H9 (cell line): ENCODE results near the gene ATF2. TPM values are rescaled to one million over a fixed set of nuclear protein-coding genes. Genes with fewer than 3 reads are reported as not detected.

ENCODE experiments used
- DNase-seq: peaks from one replicate; pipeline ENCODE4 v3.0.0-alpha.2; 2017
- H2AFZ ChIP-seq: one replicate; pipeline ENCODE4 v1.6.1; 2013; ENCODE audit warnings: mild to moderate bottlenecking, low read length, control low read depth, moderate library complexity
- H2AK5ac ChIP-seq: 2 replicates; pipeline ENCODE4 v1.6.1; 2013; ENCODE audit warnings: low read length, control low read depth, mixed read lengths; ENCODE audit not compliant: insufficient read length
- H2BK120ac ChIP-seq: one replicate; pipeline ENCODE4 v1.6.1; 2013; ENCODE audit warnings: low read depth, mild to moderate bottlenecking, low read length, control low read depth, inconsistent platforms; ENCODE audit not compliant: poor library complexity, severe bottlenecking
- H2BK12ac ChIP-seq: 2 replicates; pipeline ENCODE4 v1.6.1; 2013; ENCODE audit warnings: low read length, control low read depth, mixed read lengths, low read depth; ENCODE audit not compliant: insufficient read length
- H2BK15ac ChIP-seq: 2 replicates; pipeline ENCODE4 v1.6.1; 2013; ENCODE audit warnings: low read depth, low read length, control low read depth
- H2BK20ac ChIP-seq: one replicate; pipeline ENCODE4 v1.6.1; 2013; ENCODE audit warnings: low read depth, mild to moderate bottlenecking, low read length, control low read depth, inconsistent platforms; ENCODE audit not compliant: poor library complexity, severe bottlenecking
- H2BK5ac ChIP-seq: 2 replicates; pipeline ENCODE4 v1.6.1; 2013; ENCODE audit warnings: low read length, control low read depth, mixed read lengths; ENCODE audit not compliant: insufficient read length
- H3K14ac ChIP-seq: 2 replicates; pipeline ENCODE4 v1.6.1; 2013; ENCODE audit warnings: low read length, control low read depth; ENCODE audit not compliant: insufficient read depth
- H3K18ac ChIP-seq: 2 replicates; pipeline ENCODE4 v1.6.1; 2013; ENCODE audit warnings: low read depth, mild to moderate bottlenecking, mixed read lengths, low read length, control low read depth; ENCODE audit not compliant: insufficient read length
- H3K23ac ChIP-seq: 2 replicates; pipeline ENCODE4 v1.6.1; 2013; ENCODE audit warnings: low read length, control low read depth, mixed read lengths, low read depth; ENCODE audit not compliant: insufficient read length
- H3K23me2 ChIP-seq: 2 replicates; pipeline ENCODE4 v1.6.1; 2013; ENCODE audit warnings: low read depth, mild to moderate bottlenecking, mixed read lengths, low read length, control low read depth; ENCODE audit not compliant: insufficient read length, poor library complexity, severe bottlenecking
- H3K27ac ChIP-seq: 2 replicates; pipeline ENCODE4 v1.5.1; 2013; ENCODE audit warnings: low read length, control low read depth, mixed read lengths, low read depth; ENCODE audit not compliant: insufficient read length
- H3K27me3 ChIP-seq: 2 replicates; pipeline ENCODE4 v1.6.1; 2013; ENCODE audit warnings: low read length, control low read depth, inconsistent platforms; ENCODE audit not compliant: insufficient read depth
- H3K4ac ChIP-seq: 2 replicates; pipeline ENCODE4 v1.6.1; 2013; ENCODE audit warnings: low read depth, mild to moderate bottlenecking, control low read depth, inconsistent platforms, low read length, moderate library complexity
- H3K4me1 ChIP-seq: 2 replicates; pipeline ENCODE4 v1.6.1; 2013; ENCODE audit warnings: low read length, control low read depth, inconsistent platforms; ENCODE audit not compliant: insufficient read depth
- H3K4me2 ChIP-seq: 2 replicates; pipeline ENCODE4 v1.6.1; 2013; ENCODE audit warnings: low read length, control low read depth, mixed read lengths; ENCODE audit not compliant: insufficient read length, insufficient read depth
- H3K56ac ChIP-seq: 2 replicates; pipeline ENCODE4 v1.6.1; 2013; ENCODE audit warnings: low read depth, mild to moderate bottlenecking, mixed read lengths, low read length, control low read depth; ENCODE audit not compliant: insufficient read length
- H3K79me1 ChIP-seq: 2 replicates; pipeline ENCODE4 v1.6.1; 2013; ENCODE audit warnings: low read depth, mild to moderate bottlenecking, moderate library complexity, low read length, control low read depth, inconsistent platforms; ENCODE audit not compliant: insufficient read depth, poor library complexity, severe bottlenecking
- H3K79me2 ChIP-seq: 2 replicates; pipeline ENCODE4 v1.6.1; 2013; ENCODE audit warnings: low read length, control low read depth, inconsistent platforms; ENCODE audit not compliant: insufficient read depth
- H3K9ac ChIP-seq: 2 replicates; pipeline ENCODE4 v1.6.1; 2013; ENCODE audit warnings: low read length, control low read depth, mixed read lengths; ENCODE audit not compliant: insufficient read length; ENCODE audit errors: extremely low read depth
- H3K9me3 ChIP-seq: one replicate; pipeline ENCODE4 v1.6.1; 2013; ENCODE audit warnings: low read depth, low read length, inconsistent platforms; ENCODE audit not compliant: control insufficient read depth
- H3T11ph ChIP-seq: one replicate; pipeline ENCODE4 v1.6.1; 2013; ENCODE audit warnings: mild to moderate bottlenecking, low read length, control low read depth, inconsistent platforms
- H4K20me1 ChIP-seq: one replicate; pipeline ENCODE4 v1.6.1; 2013; ENCODE audit not compliant: control insufficient read depth, insufficient read length, insufficient read depth
- H4K5ac ChIP-seq: 2 replicates; pipeline ENCODE4 v1.6.1; 2013; ENCODE audit warnings: low read depth, mild to moderate bottlenecking, mixed read lengths, low read length, control low read depth; ENCODE audit not compliant: insufficient read length
- H4K8ac ChIP-seq: replicated peaks from 2 replicates; pipeline ENCODE4 v1.6.1; 2013; ENCODE audit warnings: low read length, control low read depth, mixed read lengths, low read depth; ENCODE audit not compliant: insufficient read length
- H4K91ac ChIP-seq: 2 replicates; pipeline ENCODE4 v1.6.1; 2013; ENCODE audit warnings: low read depth, mild to moderate bottlenecking, moderate library complexity, mixed read lengths, low read length, control low read depth; ENCODE audit not compliant: insufficient read length
- H3K27ac Mint-ChIP-seq, 3 experiments: 2 replicates in 2 of 3; 3 replicates in 1 of 3; pipeline ENCODE4 v1.8.0; 2020 to 2021; ENCODE audit warnings: mixed read lengths in 3 of 3, mild to moderate bottlenecking in 1 of 3, moderate library complexity in 1 of 3
- H3K27me3 Mint-ChIP-seq: 2 replicates; pipeline ENCODE4 v1.8.0; 2021; ENCODE audit warnings: low read depth, mild to moderate bottlenecking, moderate library complexity, mixed read lengths
- H3K36me3 Mint-ChIP-seq, 3 experiments: 2 replicates in 2 of 3; 3 replicates in 1 of 3; pipeline ENCODE4 v1.8.0; 2020 to 2021; ENCODE audit warnings: low read depth in 3 of 3, mixed read lengths in 3 of 3; ENCODE audit not compliant: insufficient read depth in 1 of 3
- H3K4me1 Mint-ChIP-seq, 2 experiments: 2 replicates each; pipeline ENCODE4 v1.8.0; 2020; ENCODE audit warnings: mixed read lengths in 2 of 2
- H3K4me3 Mint-ChIP-seq, 2 experiments: 2 replicates in 1 of 2; 3 replicates in 1 of 2; pipeline ENCODE4 v1.8.0; 2020 to 2021; ENCODE audit warnings: mild to moderate bottlenecking in 2 of 2, mixed read lengths in 2 of 2, moderate library complexity in 1 of 2
- H3K9me3 Mint-ChIP-seq, 2 experiments: 2 replicates in 1 of 2; 3 replicates in 1 of 2; pipeline ENCODE4 v1.8.0; 2020; ENCODE audit warnings: mild to moderate bottlenecking in 2 of 2, mixed read lengths in 2 of 2, moderate library complexity in 1 of 2
- CTCF ChIP-seq: fragments of 200-600 bp; sonication (generic); conservative IDR thresholded peaks from 3 replicates; pipeline ENCODE4 v1.8.0; 2021; ENCODE audit warnings: antibody characterized with exemption, mild to moderate bottlenecking
- WGBS: extraction: QIAGEN DNeasy Blood & Tissue Kit; methylation state at CpG from one replicate; pipeline ENCODE4 v1.1.7; 2013; ENCODE audit warnings: missing lambda C conversion rate, low lambda C conversion rate, mixed read lengths; ENCODE audit not compliant: insufficient read length; ENCODE audit errors: extremely low coverage; 5-methylcytosine and 5-hydroxymethylcytosine counted together
- total RNA-seq: library from RNA; stranded (reverse); gene quantifications from 2 replicates; pipeline ENCODE4 v1.2.1, GENCODE V29; 2021

ATF2 gene
- total RNA-seq, 1 experiment from 2014 or later = 40.9 TPM

- no peak overlapping the region for H3T11ph ChIP-seq
- H4K20me1 ChIP-seq = no peaks in the 10 kb centered on the region
- H3K23me2 ChIP-seq = no peaks in the 10 kb centered on the region
- no peak overlapping the region for H3K4me2 ChIP-seq
- TF ChIP-seq CTCF = no peak
- H3K27ac Mint-ChIP-seq = no peak overlapping the region
- H3K27me3 ChIP-seq = no peaks in the 10 kb centered on the region
- H2BK120ac ChIP-seq = no peak overlapping the region
- H3K23ac ChIP-seq = no peak overlapping the region
- H2BK5ac ChIP-seq = no peak overlapping the region
- no peak overlapping the region for H3K9ac ChIP-seq
- no peak overlapping the region for H2BK15ac ChIP-seq
- H2BK20ac ChIP-seq = no peak overlapping the region
- H3K4me1 ChIP-seq = no peaks in the 10 kb centered on the region
- H3K4me1 Mint-ChIP-seq = peaks cover 0 to 3% of the 10 kb centered on the region in 2 experiments; a peak in 2 of 4 replicates
- no peak overlapping the region for H3K27ac ChIP-seq
- H3K27me3 Mint-ChIP-seq = no peaks in the 10 kb centered on the region
- H3K18ac ChIP-seq = no peak overlapping the region
- H3K4ac ChIP-seq = no peak overlapping the region
- H3K56ac ChIP-seq = no peak overlapping the region
- H2AFZ ChIP-seq = no peak overlapping the region
- no peak overlapping the region for H2AK5ac ChIP-seq
- H2BK12ac ChIP-seq = no peak overlapping the region
- H3K36me3 Mint-ChIP-seq = peaks cover 13 to 46% (median 42%) of the 10 kb centered on the region in 3 experiments
- no peaks in the 10 kb centered on the region for H3K79me1 ChIP-seq
- H3K4me3 Mint-ChIP-seq = no peak overlapping the region
- no peaks in the 10 kb centered on the region for H3K79me2 ChIP-seq
- H3K9me3 ChIP-seq = no peaks in the 10 kb centered on the region
- no peaks in the 10 kb centered on the region; a peak in 1 of 5 replicates for H3K9me3 Mint-ChIP-seq
- no peak overlapping the region for H4K5ac ChIP-seq
- no peak overlapping the region for H4K91ac ChIP-seq
- WGBS = no CpG with 5 or more reads among the region's 6 CpGs
- DNase-seq = peak; percentile 31
- no peak overlapping the region for H3K14ac ChIP-seq
- H4K8ac ChIP-seq = no peak overlapping the region
Measured at GRCh38 chr2:175074478-175074877, 93.5 kb downstream of the ATF2 start.
